ENCODE results near the gene C10orf105. TPM values are rescaled to one million over a fixed set of nuclear protein-coding genes. Genes with fewer than 3 reads are reported as not detected.

C10orf105 gene
- total RNA-seq, 2 donors from 2014 or later, result 0.13 to 0.33 TPM

DNA sequence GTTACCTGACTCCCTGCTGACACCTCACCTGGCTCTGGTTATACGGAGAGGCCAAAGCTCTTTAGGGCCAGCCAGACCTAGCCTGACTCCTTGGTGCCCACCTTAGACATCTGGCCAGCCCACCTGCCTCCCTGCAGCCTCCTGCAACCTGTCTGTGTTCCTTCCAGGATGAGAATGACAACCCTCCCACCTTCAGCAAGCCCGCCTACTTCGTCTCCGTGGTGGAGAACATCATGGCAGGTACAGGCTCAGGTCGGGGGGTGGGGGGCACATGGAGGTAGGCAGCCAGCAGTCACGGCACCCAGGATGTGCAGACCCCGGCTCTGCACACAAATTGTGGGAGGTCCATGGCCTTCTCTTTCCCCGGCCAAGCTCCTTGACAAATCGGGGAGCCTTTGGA, 32.1 kb downstream of the C10orf105 start:
- Mint-ChIP-seq H3K27me3 (ENCODE audit: insufficient read depth) (no peaks in the 10 kb centered on the region), H3K36me3 (ENCODE audit: low read depth) (peaks cover 4% of the 10 kb centered on the region)

DNA sequence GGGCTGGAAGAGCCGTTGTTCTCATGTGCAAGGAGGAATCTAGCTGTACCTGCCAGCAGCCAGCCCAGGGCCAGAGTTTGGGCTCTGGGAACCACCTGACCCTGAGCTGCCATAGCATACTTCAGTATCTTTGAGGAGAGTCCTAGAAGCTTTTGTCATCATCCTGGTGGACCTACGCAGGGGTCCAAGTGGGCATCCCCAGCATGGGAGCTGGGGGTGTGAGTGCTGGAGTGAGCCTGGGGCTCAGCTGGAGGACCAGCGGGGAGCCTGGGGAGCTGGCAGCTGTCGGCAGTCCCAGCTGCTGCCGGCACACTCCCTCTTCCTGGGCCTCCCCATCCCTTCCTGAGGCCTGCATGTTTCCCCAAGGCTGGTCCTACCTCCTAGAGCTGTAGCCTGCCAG, 32.5 kb downstream of the C10orf105 start:
- DNase-seq, result no peak
- TF ChIP-seq, protein P1, sequence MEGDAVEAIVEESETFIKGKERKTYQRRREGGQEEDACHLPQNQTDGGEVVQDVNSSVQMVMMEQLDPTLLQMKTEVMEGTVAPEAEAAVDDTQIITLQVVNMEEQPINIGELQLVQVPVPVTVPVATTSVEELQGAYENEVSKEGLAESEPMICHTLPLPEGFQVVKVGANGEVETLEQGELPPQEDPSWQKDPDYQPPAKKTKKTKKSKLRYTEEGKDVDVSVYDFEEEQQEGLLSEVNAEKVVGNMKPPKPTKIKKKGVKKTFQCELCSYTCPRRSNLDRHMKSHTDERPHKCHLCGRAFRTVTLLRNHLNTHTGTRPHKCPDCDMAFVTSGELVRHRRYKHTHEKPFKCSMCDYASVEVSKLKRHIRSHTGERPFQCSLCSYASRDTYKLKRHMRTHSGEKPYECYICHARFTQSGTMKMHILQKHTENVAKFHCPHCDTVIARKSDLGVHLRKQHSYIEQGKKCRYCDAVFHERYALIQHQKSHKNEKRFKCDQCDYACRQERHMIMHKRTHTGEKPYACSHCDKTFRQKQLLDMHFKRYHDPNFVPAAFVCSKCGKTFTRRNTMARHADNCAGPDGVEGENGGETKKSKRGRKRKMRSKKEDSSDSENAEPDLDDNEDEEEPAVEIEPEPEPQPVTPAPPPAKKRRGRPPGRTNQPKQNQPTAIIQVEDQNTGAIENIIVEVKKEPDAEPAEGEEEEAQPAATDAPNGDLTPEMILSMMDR (conservative IDR thresholded peaks at IDR 0.05), result no peak
- H3K9me3 Mint-ChIP-seq, result peaks cover 8% of the 10 kb centered on the region
- Histone ChIP-seq H3K4me1 (ENCODE audit: control insufficient read depth, insufficient read depth, low read length) (peaks cover 4% of the 10 kb centered on the region), H3K27ac (ENCODE audit: low read depth, low read length) (no peak overlapping the region), H3K27me3 (ENCODE audit: control insufficient read depth, insufficient read depth, low read length, poor library complexity, severe bottlenecking) (no peaks in the 10 kb centered on the region), H3K4me3 (ENCODE audit: low read length) (no peak overlapping the region), H3K9me3 (ENCODE audit: control insufficient read depth, low read length) (no peaks in the 10 kb centered on the region), H3K36me3 (ENCODE audit: control insufficient read depth, insufficient read depth, low read length) (no peaks in the 10 kb centered on the region), H3K9ac (ENCODE audit: extremely low read depth, low read length, poor library complexity, severe bottlenecking) (no peak overlapping the region)
- WGBS, 2 experiments (ENCODE audit: insufficient coverage in 1 of 2, insufficient read length in 1 of 2), result 89 to 90% methylated on average over 4 to 5 of the region's 5 CpGs
- H3K27me3 Mint-ChIP-seq (ENCODE audit: insufficient read depth), result no peaks in the 10 kb centered on the region
- H3K4me3 Mint-ChIP-seq, result no peak overlapping the region
- H3K36me3 Mint-ChIP-seq (ENCODE audit: low read depth), result peaks cover 4% of the 10 kb centered on the region
- H3K27ac Mint-ChIP-seq, result no peak overlapping the region
- H3K4me1 Mint-ChIP-seq, result peaks cover 16% of the 10 kb centered on the region

More for the DNA sequence above, 32.1 kb downstream of the C10orf105 start:
- Histone ChIP-seq H3K9ac (ENCODE audit: extremely low read depth, low read length, poor library complexity, severe bottlenecking) (no peak overlapping the region), H3K36me3 (ENCODE audit: control insufficient read depth, insufficient read depth, low read length) (no peaks in the 10 kb centered on the region), H3K4me1 (ENCODE audit: control insufficient read depth, insufficient read depth, low read length) (peaks cover 4% of the 10 kb centered on the region), H3K27me3 (ENCODE audit: control insufficient read depth, insufficient read depth, low read length, poor library complexity, severe bottlenecking) (no peaks in the 10 kb centered on the region), H3K27ac (ENCODE audit: low read depth, low read length) (no peak overlapping the region), H3K4me3 (ENCODE audit: low read length) (no peak overlapping the region), H3K9me3 (ENCODE audit: control insufficient read depth, low read length) (no peaks in the 10 kb centered on the region)
- Mint-ChIP-seq H3K4me3 (no peak overlapping the region), H3K9me3 (peaks cover 8% of the 10 kb centered on the region), H3K4me1 (peaks cover 16% of the 10 kb centered on the region), H3K27ac (no peak overlapping the region)
- no peak for DNase-seq
- TF ChIP-seq, protein P1 (conservative IDR thresholded peaks at IDR 0.05), result no peak
- WGBS, 2 experiments (ENCODE audit: insufficient coverage in 1 of 2, insufficient read length in 1 of 2), result 92 to 98% methylated on average over 5 to 9 of the region's 9 CpGs

DNA sequence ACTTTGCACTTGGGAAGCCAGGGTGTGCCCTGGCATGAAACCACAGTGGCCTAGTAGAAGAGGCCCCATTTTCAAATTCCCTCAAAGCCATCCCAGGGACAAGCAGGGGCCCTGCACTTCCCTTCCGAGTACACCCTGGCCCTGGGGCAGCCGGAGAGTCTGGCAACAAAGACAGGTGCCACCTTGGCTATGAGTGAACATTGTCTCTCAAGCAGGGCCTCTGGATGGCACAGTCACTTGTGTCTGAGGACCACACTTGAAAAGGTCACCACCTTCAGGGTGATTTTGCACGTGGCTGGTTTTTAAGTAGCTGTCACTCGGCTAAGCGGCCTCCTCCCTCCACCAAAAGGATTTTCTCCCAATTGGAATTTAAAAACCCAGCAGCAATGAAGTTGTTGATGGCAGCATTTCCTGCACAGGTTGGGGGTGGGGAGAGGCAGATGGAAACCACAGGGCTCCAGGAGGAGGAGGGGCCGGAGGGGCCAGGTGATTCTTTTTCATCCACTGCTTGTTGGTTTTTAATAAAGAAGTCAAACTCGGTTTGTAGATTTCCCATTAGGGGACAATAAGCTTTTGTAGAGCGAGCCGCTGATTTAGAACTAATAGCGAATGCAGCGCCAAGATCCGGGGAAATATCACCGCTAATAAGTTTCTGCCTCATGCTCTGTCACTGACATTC, 33.9 kb downstream of the C10orf105 start:
- no peaks in the 10 kb centered on the region for H3K27me3 ChIP-seq (ENCODE audit: control insufficient read depth, insufficient read depth, low read length, poor library complexity, severe bottlenecking)
- H3K9me3 ChIP-seq (ENCODE audit: control insufficient read depth, low read length), result no peaks in the 10 kb centered on the region
- TF ChIP-seq, protein P1 (conservative IDR thresholded peaks at IDR 0.05), result no peak
- no peak overlapping the region for H3K9ac ChIP-seq (ENCODE audit: extremely low read depth, low read length, poor library complexity, severe bottlenecking)
- Mint-ChIP-seq H3K27ac (no peak overlapping the region), H3K36me3 (ENCODE audit: low read depth) (peaks cover 4% of the 10 kb centered on the region), H3K27me3 (ENCODE audit: insufficient read depth) (no peaks in the 10 kb centered on the region), H3K9me3 (peaks cover 8% of the 10 kb centered on the region), H3K4me1 (peaks cover 16% of the 10 kb centered on the region), H3K4me3 (no peak overlapping the region)
- H3K27ac ChIP-seq (ENCODE audit: low read depth, low read length), result no peak overlapping the region
- H3K36me3 ChIP-seq (ENCODE audit: control insufficient read depth, insufficient read depth, low read length), result no peaks in the 10 kb centered on the region
- no peak for DNase-seq
- H3K4me3 ChIP-seq (ENCODE audit: low read length), result no peak overlapping the region
- WGBS, 2 experiments (ENCODE audit: insufficient coverage in 1 of 2, insufficient read length in 1 of 2), result 74 to 80% methylated on average over 11 to 13 of the region's 13 CpGs
- peaks cover 4% of the 10 kb centered on the region for H3K4me1 ChIP-seq (ENCODE audit: control insufficient read depth, insufficient read depth, low read length)
